ENCODE results near the gene MMP17.
A peak's percentile ranks its signal among the peaks of the same experiment; 100 is the strongest.
"Not testable (repeated sequence)": the region's sequence is repeated elsewhere in the genome, so short reads cannot be mapped to it uniquely, and the experiment has no call there.

The MMP17 gene

DNA sequence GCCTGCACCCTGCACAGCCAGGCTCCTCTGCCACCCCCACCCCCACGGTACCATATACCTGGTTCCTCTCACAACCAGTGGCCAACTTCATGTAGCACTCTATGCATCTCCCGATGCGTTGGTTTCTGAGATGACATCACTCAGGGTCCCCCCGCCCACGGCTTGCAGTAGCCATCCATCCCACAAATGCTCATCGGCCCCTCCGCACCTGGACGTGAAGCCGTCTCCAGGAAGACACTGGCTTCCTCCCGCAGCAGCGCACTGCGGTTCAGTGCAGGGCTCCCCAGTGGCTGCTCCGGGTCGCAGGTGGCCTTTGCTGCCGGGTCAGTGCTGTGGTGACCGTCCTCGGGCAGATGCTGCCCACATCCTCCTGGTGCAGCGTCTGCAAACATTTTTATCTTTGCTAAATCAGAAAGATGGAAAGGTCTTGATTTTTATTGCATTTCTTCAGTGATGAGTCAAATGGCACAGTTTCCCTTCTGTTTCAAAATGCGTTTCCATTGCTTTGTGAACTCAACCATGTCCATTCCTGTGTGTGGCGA is 27.5 kb upstream of the MMP17 start:
- no peak for DNase-seq

DNA sequence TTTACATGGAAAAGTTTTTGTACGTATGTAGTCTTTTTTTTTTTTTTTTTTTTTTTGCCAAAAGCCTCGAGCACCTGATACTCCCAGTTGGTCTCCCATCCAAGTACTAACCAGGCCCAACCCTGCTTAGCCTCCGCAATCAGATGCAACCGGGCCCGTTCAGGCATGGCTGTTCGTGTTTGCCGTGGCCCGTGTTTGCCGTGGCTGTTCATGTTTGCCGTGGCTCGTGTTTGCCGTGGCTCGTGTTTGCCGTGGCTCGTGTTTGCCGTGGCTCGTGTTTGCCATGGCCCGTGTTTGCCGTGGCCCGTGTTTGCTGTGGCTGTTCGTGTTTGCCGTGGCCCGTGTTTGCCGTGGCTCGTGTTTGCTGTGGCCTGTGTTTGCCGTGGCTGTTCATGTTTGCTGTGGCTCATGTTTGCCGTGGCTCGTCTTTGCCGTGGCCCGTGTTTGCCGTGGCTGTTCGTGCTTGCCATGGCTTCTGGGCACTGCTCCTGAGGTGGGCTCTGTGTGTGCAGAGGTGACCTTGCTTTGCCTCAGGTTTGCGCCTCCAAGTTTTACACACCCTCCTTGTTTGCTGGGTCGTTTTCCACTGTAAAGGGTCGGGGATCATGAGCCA is 26.8 kb upstream of the MMP17 start:
- DNase-seq, result no peak

DNA sequence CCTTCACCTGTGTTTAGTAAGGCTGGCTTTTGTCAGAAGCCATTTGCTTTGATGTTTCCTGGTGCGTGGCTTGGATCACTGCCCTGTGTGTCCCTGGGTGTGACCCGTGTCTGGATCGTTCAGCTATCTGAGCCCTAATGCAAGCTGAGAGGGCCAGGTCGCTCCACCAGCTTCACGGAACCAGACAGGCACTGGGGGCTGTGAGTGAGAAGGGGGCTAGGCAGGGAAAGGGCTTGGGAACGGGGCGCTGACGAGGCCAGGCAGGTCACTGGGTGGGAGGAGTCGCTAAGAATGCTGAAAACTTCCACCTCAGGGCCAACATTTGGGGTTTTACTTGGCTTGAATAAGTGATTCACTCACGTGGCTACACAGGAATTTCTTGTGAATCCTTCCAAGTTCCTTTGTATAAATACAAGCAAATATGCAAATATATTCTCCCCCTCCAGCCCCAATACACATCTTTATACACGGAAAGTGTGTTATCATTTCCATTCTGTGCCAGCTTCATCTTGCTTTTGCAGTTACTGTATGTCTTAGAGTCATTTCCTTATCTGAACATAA is 24.2 kb upstream of the MMP17 start:
- DNase-seq, result no peak

DNA sequence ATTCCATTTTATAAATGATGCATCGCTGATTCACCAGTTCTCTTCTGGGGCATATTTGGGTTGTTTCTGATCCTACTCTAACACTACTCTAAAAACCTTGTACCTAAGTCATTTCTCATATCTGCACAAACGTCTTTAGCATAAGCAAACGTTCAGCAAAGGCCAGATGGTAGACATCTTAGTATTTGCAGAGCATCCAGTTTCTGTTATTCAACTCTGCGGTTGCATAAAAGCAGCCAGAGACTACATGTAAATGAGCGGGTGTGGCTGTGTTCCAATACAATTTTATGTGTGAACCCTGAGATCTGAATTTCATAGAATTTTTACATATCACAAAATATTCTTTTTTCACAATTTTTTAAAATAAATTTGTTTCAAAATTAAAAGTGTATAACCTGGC is 22.8 kb upstream of the MMP17 start:
- DNase-seq, result no peak

DNA sequence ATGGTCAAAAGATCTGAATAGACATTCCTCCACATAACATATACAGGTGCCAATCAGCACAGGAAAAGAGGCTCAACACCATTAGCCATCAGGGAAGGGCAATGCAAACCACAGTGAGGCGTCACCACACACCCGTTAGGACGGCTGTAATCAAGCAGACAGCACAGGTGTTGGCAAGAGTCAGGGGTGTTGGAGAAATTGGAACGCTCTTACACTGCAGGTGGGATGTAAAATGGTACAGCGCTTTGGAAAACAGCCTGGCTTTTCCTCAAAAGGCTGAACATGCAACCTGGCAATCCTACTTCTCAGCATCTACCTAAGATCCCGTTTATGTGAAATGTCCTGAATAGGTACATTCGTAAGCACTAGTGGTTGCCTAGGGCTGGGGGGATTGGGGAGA is 21.5 kb upstream of the MMP17 start:
- DNase-seq, result no peak

DNA sequence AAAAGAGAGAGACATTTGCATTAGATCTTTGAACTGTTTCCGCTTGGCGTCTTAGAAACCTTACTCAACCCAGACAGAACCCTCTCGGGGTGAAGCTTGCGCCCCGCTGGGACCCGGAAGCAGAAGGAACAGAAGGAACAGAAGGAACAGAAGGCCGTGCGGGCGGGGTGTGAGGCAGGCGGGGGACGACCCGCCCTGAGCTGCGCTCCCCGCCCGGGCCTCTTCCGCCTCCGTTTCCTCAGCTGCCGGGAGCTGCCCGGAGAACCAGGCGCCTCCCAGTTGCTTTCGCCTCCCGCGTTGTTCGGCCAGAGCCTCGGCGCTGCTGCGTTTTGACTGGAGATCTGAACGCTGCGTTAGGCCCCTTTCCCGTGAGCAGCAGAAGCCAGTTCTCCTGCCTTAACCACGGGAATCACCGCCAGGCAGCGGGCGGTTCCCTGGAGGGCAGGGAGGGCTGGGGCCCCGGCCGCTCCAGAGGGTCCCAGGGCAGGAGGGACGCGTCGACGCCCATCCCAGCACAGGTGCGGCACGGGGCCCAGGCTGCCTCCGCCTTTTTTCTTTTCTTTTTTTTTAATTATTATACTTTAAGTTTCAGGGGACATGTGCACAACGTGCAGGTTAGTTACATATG is 19.3 kb upstream of the MMP17 start:
- DNase-seq, result no peak

DNA sequence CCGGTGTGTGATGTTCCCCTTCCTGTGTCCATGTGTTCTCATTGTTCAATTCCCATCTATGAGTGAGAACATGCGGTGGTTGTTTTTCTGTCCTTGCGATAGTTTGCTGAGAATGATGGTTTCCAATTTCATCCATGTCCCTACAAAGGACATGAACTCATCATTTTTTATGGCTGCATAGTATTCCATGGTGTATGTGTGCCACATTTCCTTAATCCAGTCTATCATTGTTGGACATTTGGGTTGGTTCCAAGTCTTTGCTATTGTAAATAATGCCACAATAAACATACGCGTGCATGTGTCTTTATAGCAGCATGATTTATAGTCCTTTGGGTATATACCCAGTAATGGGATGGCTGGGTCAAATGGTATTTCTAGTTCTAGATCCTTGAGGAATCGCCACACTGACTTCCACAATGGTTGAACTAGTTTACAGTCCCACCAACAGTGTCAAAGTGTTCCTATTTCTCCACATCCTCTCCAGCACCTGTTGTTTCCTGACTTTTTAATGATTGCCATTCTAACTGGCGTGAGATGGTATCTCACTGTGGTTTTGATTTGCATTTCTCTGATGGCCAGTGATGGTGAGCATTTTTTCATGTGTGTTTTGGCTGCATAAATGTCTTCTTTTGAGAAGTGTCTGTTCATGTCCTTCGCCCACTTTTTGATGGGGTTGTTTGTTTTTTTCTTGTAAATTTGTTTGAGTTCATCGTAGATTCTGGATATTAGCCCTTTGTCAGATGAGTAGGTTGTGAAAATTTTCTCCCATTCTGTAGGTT is 18.5 kb upstream of the MMP17 start:
- DNase-seq, result not testable (repeated sequence)

DNA sequence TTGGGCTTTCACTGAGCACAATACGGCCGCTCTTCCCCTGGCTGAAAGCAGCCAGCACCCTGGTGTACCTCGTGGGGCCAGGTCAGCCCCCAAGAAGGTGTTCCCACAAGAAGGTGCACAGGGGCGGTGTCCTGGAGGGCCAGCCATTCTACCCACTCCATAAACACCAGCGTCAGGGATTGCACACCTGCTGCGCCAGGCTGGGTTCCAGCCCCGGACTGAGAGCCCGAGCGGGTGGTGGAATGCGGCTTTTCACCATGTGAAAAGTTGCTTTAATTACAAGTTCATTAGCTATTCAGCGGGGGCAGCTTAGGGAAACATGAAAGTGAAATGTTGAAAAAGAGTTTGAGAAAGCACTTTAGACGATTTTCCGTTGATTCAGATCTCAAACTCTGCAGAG is 17.5 kb upstream of the MMP17 start:
- DNase-seq, result no peak

DNA sequence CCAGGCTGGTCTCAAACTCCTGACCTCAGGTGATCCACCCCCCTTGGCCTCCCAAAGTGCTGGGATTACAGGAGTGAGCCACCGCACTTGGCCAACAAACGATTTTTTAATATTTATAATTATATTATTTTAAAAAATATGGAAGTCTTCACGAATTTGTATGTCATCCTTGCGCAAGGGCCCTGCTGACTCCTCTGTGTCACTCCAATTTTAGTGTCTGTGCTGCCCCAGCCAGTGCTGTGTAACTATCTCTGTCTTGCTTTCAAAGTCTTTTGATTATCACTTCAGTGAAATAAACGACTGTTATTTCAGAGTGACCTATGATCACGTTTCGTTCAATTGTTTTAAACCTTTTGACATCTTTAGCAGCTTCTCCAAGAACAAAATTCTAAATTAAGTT is 13.1 kb upstream of the MMP17 start:
- DNase-seq, result no peak

DNA sequence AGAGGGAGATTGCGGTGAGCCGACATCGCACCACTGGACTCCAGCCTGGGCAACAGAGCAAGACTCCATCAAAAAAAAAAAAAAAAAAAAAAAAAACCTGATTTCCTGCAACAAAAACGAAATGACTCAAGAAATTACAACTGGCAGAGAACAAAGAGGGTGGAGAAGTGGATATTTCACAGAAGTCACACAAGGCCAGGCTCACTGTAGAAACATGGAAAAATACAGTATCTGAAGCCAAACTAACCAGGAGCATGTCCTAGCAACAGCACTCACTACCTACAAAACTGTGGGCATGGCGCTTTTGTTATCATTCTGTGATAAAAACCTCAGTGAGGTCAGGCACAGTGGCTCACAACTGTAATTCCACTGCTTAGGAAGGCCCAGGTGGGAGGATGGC is 11.7 kb upstream of the MMP17 start:
- no peak for DNase-seq

DNA sequence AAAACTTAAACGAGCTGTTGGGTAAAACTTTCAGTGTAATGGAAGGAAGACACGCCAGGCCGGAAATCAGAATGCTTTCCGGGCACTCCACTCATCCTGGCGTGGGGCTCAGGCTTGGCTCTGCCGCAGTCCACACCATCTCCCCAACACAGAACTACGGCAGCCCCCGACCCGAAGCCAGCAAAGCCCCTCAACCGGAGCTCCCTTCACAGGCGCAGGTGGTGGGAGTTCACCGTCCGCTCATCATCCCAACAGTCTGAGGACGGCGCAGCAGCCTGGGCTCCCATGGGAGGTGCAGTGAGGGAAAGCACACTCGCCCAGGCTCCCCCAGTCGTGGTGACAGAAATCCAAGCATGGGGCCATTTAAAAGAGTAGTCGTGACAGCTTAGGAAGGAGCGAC is 11.0 kb upstream of the MMP17 start:
- DNase-seq, result no peak

DNA sequence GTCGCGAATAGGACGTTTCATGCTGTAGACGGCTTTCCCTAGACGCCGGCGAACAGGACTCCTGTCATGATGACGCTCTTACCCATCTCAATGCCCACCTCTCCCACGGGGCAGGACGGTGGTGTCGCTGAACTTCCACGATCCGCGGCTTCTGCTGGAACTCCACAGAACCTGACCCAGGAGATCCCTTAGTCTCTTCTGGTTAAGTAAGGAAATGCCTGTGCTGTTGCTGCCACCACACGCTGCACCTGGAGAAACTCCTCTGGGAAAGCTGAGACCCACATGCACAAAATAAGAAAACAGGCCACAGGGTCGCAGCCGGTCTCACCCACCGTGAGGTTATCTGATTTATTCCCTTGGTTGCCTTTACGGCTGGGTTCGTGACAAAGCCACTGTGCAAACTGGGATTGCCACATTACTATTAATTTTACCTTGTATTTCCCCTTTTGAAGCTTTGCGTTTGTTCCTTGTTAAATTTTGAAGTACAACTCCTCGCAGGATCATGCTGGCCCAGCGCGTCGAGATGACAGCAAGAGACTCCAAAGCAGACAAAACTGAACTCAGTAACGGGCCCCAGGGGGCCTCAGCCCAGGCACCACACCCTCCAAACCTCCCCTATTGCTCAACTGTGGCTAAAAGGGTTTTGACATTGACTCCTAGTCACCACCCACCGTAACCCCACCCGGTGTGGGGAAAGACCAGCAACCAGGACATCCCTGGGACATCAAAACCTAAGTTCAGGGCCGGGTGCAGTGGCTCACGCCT is 9.2 kb upstream of the MMP17 start:
- DNase-seq, result peak; percentile 7 to 10

DNA sequence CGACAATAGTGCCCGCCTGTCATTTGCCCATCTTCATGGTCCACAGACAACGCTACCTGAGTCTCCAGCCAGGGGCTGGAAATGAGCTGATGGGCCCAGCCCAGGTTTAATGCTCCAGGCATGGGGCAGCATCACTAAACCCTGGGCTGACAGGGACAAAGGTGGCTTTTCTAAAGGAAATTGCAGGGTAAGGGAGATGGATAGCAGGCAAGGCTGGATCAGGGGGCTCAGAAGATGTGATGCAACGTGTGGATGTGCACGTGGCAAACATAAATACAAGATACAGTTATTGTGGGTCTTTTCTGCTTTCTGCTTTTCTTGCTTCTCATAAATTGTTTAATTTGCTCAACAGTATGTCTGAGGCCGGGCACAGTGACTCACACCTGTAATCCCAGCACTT is 3.7 kb upstream of the MMP17 start:
- DNase-seq, result no peak

DNA sequence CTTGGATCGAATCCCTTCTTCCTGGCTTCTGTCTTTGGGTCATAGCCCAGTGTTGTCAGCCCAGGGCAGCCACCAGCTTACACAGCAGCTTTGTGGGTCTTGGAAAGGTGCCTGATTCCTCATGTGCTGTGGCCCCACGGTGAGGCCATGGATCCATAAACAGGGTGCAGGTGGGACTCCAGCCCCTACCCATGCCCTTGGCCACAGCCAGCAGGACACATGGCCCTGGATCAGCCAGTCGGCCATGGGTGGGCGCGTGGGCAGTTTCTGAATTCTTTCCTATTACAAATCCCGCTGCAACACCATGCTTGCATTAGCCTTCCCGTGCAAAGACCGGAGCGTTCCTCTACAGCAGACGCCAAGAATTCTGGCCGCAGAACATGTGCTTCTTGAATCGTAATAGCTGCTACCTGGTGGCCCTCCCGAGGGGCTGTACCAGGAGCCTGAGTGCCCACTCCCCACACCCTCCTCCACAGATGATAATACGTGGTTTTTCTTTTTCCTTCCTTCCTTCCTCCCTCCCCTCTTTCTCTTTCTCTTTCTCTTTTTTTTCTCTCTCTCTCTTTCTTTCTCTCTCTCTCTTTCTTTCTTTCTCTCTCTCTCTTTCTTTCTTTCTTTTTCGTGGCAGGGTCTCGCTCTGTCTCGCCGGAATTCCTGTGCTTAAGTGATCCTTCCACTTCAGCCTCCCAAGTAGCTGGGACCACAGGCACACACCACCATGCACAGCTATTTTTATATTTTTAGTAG is 2.9 kb upstream of the MMP17 start:
- no peak for DNase-seq

DNA sequence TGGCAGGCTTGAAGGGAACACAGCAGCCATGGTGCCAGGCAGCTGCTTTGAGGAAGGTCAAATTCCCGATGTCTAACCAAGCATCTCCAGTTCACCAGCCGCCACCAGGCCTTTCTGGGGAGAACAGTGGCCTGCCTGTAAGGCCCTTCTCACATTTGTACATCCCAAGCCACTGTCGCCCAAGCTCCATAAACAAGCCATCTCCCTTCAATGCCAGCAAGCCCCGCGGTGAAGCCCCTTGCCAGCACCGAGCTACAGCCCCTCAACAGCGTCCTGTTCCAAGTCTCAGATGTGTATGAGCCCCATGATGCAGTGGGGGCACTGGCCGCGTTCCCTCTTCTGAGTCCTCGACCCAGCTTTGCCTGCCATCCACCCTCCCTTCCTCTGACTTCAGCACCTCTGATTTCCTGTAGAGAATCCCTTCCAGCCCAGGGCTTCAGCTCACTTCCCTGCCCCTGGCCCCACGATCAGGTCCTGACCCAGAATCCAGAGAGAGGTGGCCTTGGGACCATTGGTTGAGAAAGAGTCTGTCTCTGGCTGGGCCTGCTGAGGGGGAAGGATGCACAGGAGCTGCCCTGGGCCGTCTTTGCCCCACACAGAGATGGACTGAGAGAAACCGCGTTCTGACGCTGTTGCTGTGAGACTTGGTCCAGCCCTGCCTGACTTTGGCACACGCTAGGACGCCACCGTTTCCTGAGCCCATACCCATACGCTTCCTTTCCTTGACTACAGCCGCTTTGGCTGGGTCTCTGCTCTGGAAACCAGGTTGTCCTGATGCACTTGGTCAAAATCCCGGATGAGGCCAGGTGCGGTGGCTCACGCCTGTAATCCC is 1.9 kb upstream of the MMP17 start:
- no peak for DNase-seq

DNA sequence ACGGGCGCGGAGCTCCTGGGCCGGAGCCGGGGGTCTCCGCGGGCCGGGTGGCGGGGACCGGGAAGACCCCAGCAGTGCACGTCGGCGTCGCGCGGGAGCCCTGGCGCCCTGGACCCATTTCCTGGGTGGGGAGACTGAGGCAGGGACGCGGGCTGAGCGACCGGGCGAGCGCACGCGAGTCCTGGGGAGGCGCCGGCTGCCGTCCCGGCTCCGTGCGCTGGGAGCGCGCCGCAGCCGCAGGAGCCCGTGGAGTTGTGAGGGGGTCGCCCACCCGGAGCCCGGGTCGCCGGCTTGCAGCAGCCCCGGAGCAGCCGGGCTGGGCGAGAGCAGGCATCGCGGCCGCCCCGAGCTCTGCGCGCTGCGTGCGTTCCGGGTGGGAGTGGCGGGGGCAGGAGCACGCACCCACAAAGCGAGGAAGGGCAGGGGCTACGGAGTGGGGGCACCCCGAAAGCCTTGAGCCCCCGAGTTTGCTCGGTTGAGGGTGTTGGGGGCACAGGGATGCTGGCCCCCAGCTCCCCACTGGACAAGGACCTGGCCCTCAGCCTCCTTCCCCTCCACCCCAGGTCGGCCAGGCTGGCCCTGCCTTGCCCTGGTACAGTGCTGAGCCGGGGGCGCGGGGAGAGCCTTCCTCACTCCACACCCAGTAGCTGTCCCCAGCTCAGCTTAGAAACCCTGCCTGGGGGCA is 620 bp downstream of the MMP17 start:
- DNase-seq, result peak in 1 of 2 experiments; percentile 52

DNA sequence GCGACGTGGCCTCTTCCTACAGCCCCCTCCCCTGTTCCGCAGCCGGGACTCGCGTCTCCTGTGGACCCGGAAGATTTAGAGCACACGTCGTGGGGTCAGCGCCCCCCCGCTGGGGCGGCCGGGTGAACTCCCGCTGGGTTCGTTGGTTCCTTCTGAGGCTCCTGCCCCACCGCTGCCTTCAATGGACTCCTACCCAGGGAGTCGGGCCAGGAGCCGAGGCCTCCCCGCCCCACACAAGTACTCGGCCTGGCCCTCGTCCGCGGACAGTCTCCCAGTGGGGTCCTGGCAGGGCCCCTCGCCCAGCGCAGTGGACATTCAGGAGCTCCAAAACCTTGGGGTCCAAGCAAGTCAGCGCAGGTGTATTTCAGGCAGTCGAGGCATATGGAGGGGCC is 1.2 kb downstream of the MMP17 start:
- peak in 1 of 2 experiments; percentile 52 for DNase-seq

DNA sequence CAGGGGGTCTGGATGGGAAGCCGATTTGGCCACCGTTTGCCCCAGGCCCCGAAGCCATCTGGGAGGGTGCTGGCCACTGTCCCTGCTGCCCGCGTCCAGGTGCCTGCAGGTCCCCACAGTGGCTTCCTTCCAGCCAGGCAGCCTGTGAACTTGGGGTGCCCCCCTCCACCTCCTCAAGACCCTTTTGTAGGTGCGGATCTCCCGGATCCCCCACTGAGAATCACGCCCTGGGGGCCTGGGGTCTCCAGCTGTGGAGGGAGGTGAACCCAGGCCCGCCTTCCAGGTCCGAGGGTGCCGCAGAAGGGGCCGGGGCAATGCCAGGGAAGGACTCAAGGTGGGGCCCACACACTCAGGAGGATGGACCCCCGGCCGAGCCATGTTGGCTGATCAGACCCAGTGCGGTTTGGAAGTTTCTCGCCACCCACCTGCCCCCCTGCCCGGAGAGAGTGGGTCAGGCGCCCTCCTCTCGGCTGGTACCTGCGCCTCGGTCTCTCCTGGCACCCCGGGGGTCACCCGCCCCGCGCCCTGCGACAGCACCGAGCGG is 1.7 kb downstream of the MMP17 start:
- DNase-seq, result no peak

DNA sequence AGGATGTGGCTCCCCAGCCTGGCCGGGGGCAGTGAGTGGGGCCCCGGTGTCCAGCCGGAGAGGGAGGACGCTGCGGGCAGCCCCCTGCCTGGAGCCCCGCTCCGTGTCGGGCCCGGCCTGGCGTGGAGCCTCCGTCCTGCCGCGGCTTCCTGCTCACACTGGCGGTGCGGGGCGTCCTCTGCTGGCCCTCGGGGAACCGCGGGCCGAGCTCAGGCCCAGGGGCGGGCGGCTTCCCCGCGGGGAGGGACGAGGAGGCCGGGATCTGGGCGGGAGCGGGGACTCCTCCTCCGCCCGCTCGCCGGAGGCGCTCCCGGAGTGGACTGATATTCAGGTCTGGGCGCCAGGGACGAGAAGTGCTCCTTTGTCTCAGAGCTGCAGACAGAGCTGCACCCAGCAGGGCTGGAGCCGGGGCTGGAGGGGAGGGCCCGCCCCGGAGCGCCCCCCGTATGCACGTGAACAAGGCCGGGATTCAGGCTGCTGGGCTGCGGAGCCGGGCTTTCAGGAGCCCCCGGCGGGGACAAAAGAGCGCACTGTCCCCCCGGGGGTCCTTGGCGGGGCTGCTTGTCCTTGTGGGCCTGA is 2.2 kb downstream of the MMP17 start:
- peak; percentile 35 to 40 for DNase-seq
